NB4 (cell line): ENCODE results near the gene SLC24A2.

ENCODE experiments used
- DNase-seq: peaks from one replicate; pipeline ENCODE4 v3.0.0; 2010; ENCODE audit warnings: low read depth
- H3K4me3 ChIP-seq: one replicate; pipeline ENCODE4 v1.5.1; 2011; ENCODE audit warnings: mild to moderate bottlenecking, low read depth, low read length, moderate library complexity
- MYC ChIP-seq: IDR thresholded peaks from 2 replicates; pipeline ENCODE4 v1.6.1; 2011; ENCODE audit warnings: low read depth, low read length
- POLR2A ChIP-seq: IDR thresholded peaks from 2 replicates; pipeline ENCODE4 v1.6.1; 2011; ENCODE audit warnings: mild to moderate bottlenecking; ENCODE audit not compliant: insufficient read length; ENCODE audit errors: extremely low read depth
- TF ChIP-seq, protein P1 (sequence below): IDR thresholded peaks from 2 replicates; pipeline ENCODE4 v1.6.1; 2011; ENCODE audit warnings: low read depth, low read length
- TF ChIP-seq, protein P2 (sequence below): IDR thresholded peaks from one replicate; pipeline ENCODE4 v1.5.1; 2012; ENCODE audit warnings: low read depth, low read length

The SLC24A2 gene

DNA sequence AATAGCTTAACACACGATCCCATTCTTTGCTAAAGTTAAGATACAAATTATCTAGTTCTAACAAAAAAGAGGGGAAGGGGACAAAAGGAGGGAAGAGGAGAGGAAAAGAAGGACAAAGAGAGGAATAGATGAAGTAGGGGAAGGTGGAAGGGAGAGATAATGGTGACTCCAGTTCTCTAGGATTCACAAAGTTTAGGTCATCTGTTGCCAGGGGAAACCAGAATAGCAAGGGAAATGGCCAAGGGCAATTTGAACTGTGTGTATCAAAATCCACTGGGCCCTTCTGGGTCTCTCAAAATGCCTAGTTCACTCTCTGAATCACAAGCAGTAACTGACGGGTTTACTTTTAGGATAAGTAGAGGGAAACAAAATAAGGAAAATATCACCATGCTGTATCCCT, 7.6 kb downstream of the SLC24A2 start:
- DNase-seq, result no peak
- H3K4me3 ChIP-seq, result no peak overlapping the region
- TF ChIP-seq, protein P1, sequence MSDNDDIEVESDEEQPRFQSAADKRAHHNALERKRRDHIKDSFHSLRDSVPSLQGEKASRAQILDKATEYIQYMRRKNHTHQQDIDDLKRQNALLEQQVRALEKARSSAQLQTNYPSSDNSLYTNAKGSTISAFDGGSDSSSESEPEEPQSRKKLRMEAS, result no peak
- TF ChIP-seq, protein P2, sequence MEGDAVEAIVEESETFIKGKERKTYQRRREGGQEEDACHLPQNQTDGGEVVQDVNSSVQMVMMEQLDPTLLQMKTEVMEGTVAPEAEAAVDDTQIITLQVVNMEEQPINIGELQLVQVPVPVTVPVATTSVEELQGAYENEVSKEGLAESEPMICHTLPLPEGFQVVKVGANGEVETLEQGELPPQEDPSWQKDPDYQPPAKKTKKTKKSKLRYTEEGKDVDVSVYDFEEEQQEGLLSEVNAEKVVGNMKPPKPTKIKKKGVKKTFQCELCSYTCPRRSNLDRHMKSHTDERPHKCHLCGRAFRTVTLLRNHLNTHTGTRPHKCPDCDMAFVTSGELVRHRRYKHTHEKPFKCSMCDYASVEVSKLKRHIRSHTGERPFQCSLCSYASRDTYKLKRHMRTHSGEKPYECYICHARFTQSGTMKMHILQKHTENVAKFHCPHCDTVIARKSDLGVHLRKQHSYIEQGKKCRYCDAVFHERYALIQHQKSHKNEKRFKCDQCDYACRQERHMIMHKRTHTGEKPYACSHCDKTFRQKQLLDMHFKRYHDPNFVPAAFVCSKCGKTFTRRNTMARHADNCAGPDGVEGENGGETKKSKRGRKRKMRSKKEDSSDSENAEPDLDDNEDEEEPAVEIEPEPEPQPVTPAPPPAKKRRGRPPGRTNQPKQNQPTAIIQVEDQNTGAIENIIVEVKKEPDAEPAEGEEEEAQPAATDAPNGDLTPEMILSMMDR, result no peak
- TF ChIP-seq POLR2A, result no peak
- no peak for TF ChIP-seq MYC

DNA sequence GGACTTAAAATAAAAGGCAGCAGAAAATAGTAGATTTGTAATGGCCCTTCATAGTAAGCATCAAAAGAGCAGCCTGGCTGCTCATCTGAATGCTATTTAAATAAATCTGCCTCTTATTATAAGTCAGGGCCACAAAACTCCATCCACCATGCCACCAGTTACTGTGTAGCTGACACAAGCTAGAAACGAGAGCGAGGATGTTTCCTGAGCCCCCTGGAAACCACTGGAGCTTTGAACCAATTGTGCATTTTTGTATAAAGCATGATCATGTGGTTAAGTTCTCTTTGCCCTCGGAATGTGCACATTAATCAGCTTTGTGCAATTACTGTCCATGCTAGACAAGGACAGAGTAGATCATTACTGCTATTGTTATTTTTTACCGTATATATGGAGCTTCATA, 17.4 kb downstream of the SLC24A2 start:
- no peak overlapping the region for H3K4me3 ChIP-seq
- DNase-seq, result no peak
- TF ChIP-seq, protein P1, result no peak
- no peak for TF ChIP-seq MYC
- TF ChIP-seq POLR2A, result no peak
- TF ChIP-seq, protein P2, result no peak

DNA sequence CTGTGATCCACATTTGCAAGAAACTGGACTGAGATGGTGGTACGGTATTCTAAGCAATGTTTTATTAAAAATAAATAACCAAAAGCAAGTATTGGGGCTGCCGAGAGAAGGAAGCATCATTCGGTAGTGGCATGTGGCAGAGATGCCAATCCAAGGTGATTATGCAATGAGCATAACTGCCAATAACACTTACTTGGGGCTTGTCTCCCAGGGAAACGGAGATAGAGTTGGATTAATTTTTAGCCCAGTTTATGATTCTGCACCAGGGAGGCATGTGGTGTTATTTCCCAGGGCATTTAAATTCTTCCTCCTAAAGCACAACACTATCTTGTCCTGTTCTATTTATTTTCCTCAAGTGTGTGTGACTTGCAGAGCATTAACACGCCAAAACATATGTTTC, 17.9 kb downstream of the SLC24A2 start:
- DNase-seq, result no peak
- H3K4me3 ChIP-seq, result no peak overlapping the region
- no peak for TF ChIP-seq POLR2A
- TF ChIP-seq, protein P1, result no peak
- TF ChIP-seq, protein P2, result no peak
- no peak for TF ChIP-seq MYC

DNA sequence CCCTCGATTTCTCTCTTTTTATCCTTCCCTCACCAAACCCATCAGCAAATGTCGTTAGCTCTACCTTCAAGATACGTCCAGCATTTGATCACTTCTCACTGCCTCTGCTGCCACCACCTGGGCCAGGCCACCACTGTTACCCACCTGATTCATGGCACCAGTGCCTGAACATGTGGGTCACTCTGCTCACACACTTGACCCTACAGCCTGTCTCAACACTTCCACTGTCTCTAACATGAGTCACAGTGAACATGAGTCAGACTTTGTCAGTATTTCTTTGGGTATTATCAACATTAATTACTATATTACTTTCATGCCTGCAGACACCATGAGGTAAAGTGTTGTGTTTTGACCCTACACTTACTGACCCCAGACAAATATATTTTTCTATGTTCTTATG, 19.6 kb downstream of the SLC24A2 start:
- no peak overlapping the region for H3K4me3 ChIP-seq
- no peak for TF ChIP-seq MYC
- TF ChIP-seq, protein P1, result no peak
- TF ChIP-seq POLR2A, result no peak
- TF ChIP-seq, protein P2, result no peak
- no peak for DNase-seq

DNA sequence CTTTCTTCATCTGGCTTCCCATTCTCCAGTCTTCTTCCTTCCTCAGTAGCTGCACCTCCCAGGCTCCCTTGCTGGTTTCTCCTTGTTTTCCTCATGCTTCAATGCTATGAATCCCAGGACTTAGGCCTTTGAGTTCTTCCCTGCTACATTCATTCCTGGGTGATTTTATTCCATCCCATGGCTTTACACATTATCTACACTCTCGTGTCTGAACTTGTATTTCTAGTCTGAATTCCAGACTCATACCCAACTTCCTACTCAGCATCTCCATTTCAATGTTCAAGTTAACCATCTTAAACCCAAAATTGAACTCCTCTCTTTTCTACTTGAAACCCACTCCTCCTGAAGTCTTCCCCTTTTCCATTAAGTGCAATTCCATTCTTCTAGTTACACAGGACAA, 20.0 kb downstream of the SLC24A2 start:
- no peak for DNase-seq
- H3K4me3 ChIP-seq, result no peak overlapping the region
- TF ChIP-seq MYC (no peak), POLR2A (no peak)
- TF ChIP-seq, protein P2, result no peak
- TF ChIP-seq, protein P1, result no peak

DNA sequence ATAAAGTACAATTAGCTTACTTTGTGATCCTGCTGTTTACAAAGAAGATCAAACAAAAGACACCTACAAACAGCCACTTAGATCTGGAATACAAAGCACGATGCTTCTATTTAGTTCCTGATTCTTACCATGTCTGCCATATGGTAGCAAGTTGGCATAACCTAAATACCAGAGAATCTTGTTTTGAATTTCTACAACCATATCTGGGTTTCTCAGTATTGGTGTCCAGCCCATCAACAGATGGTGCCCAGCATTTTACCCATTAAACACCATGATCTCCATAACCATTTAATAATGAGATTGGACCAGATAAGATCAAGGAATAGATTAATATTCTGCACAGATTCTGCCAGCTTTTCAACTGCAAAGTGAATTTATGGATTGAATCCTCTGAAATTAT, 29.8 kb downstream of the SLC24A2 start:
- TF ChIP-seq MYC, result no peak
- TF ChIP-seq, protein P1, result no peak
- no peak for TF ChIP-seq POLR2A
- TF ChIP-seq, protein P2, result no peak
- no peak overlapping the region for H3K4me3 ChIP-seq
- DNase-seq, result no peak
